Right forelimb (tissue), 1 donor: Measurements from ENCODE around the gene HTT.
A peak's percentile ranks its signal among the peaks of the same experiment; 100 is the strongest.

ENCODE experiments used
- DNase-seq: peaks from one replicate; pipeline ENCODE4 v3.0.0-alpha.2; 2018

Gene HTT

DNA sequence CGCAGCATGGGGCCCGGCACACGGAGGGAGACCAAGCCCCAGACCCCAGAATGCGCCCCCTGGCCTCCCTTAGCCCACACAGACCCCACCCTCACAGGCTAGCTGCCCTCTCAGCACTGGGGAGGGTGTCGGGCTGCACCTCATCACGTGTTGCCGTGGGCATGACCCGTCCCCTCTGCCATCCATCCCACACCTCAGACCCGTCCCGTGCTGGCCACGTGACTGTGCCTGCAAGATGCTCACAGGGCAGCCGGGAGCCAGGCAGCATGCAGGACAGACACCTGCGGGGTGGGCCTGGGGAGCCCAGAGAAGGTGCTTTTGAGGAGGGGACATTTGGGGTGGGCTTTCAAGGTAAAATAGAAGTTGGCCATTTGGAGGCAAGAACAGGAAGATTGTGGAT, 179.3 kb downstream of the HTT start:
- peak; percentile 16 for DNase-seq

DNA sequence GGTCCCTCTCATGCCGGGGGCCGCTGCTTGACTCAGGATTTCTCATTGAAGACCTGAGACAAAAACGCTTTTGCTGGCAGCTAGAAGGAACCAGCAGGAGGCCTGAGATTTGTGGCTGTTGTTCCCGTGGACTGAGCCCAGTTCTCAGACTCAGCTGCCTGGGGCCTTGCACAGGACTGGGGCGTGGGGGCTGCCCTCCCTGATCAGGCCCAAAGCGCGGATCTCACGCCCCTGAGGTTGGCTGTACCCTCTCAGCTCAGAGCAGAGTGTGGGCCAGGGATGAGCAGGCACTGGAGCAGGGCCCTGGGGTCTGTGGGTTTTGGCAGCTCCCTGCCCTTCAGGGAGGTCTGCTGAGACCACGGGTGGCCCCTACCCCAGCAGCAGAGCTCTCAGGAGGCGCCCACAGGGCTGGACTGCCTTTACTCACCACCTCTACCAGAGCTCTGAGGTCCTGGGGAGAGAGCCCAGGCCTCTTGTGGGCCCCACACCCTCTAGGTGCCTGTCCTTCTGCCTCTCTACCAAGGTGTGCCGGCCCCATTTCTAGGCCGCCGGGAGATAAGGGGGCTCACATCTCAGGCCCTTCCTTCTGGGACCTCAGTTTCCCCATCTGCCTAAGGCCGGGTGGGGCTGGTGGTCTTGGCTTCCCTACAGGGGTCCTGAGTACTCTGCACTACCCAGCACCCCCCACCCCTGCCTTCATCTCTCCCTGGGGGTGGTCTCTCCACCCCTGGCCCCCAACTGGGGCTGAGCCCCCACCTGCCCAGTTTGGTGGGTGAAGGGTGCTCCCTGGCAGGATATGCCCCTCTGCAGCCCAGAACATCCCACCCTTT, 180.0 kb downstream of the HTT start:
- peak; percentile 37 for DNase-seq

DNA sequence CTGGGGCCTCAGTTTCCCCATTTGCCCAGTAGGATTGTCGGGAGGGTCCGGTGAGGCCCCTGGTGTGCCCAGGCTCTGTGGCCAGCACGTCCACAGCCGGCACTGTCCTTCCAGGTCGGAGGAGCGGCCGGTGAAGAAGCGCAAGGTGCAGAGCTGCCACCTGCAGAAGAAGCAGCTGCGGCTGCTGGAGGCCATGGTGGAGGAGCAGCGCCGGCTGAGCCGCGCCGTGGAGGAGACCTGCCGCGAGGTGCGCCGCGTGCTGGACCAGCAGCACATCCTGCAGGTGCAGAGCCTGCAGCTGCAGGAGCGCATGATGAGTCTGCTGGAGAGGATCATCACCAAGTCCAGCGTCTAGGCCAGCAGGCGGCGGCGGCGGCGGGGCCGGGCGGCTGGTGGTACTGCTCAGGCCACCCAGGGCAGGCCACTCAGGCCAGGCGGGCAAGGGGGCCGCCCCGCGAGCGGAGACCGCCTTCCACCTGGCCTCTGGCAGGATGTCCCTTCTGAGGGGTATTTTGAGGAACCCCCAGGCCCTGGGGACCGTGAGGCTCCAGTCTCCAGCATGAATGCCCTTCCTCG, 181.2 kb downstream of the HTT start:
- DNase-seq: peak; percentile 36

- DNase-seq: no peak
Measured at GRCh38 chr4:3256230-3257102, 182.0 kb downstream of the HTT start.

- peak; percentile 42 for DNase-seq
Measured at GRCh38 chr4:3257103-3257555, 182.6 kb downstream of the HTT start.

DNA sequence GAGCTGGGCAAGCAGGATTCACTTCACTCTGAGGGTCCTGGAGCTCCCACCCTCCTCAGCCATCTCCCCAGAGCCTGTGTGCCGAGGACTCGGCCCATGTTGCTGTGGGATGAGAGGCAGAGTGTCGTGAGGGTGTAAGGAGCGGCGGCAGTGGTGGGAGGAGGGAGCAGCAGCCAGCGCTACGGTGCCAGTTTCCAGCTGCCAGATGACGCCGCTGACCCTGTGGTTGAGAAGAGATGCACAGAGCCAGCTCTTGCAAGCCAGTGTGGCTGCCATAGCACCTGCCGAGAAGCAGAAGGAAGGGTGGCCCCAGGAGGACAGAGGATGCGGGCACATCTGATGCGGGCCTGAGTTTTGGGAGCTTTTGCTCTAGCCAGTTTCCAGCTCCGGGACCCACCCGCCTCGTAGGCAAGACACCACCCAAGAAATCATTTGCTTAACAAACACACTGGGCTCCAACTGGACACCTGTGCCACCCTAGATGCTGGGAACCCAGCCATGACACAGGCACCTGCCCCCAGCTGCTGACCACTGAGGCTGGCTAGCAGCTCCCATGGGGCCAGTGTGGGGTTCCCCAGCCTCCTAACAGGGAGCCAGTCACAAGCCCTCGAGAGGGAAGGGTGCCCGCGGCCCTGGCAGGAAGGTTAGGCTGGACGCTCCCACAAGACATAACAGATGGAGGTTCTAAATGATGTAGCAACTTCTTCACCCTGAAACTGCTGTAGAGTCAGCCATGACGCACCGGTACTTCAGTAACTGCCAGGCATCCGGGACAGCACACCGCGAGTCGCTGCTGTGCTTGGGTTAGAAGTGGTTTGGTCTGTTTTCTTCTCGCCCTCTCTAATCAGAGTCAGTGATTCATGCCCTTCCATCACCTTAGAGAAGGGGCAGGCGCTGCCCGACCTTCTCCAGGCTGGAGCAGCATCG, 183.3 kb downstream of the HTT start:
- DNase-seq: peak; percentile 24

- DNase-seq: peak; percentile 18
Measured at GRCh38 chr4:3261411-3262207, 187.1 kb downstream of the HTT start.

DNA sequence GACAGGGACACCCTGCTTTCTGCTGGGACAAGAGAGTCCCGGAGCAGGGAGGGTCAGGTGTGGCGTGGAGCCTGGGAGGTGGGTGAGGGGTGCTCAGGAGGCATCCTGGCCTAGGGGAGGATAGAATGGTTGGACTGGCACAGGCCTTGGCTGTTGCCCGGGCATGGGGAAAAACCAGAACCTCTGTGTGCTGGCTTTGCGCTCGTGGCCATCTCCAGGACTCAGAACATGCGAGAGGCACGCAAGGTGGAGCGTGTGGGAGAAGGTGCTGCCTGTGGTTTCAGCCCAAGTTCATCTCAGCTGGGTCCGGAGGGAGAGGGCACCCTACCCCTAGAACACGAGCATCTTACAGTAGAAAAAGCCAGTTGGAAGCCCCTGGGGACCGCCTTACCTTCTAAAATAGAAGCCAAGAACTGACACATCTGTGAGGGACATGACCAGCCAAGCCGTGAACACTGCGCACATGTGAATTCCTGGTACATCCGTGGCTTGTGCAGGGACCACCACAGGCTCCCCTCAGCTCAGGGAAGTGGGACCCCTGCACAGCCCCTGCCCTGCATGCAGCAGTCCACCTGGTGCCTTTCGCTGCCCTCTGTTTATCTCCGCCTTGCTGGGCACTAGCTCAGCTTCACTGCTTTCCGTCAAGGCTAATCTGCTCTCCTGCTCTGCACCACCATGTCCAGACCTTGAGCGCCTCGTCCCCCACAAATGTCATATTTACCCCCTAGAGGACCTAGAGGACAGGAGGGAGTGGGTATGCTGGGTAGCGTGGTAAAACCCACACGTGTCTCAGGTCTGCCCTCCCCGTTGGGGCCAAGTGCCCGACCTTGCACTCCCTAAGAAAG, 187.9 kb downstream of the HTT start:
- peak; percentile 29 for DNase-seq

DNA sequence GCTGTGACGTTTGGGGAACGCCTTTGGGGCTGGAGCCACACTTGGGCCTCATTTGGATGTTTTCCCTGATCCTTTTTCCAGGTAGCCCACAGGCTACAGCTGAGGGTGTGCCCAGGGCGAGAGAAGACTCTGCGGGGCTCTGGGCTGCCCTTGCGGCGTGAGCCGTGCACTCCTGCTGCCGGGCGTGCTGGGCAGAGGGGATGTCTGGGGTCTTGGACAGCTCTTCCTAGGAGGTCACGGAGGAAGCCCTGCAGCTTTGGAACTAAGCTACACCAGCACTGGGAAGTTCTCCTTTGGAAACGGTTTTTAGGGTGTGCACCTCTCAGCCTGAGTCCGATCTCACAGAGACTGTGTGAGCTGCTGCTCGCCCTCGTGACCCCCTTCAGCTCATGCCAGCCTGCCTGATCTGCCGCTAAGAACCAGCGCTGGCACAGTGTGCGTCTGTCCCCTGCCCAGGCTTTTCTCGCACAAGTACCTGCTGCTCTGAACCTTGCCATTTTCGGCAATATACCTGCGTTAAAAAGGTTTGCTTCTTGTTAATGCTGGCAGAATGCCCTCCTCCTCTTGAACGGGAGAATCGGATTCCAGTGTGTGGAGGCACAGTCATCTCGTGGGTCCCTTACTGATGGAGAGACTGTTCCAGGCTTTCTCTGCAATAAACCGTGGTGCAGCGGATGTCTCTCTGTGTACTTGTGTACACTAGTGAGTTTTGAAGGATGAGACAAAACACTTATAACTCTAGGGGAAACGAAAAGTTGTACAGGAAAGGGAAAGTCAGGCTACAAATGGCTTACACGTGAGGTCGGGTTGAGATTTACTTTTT, 188.8 kb downstream of the HTT start:
- DNase-seq: peak; percentile 23

- DNase-seq: peak; percentile 3
Measured at GRCh38 chr4:3263876-3264193, 189.4 kb downstream of the HTT start.

DNA sequence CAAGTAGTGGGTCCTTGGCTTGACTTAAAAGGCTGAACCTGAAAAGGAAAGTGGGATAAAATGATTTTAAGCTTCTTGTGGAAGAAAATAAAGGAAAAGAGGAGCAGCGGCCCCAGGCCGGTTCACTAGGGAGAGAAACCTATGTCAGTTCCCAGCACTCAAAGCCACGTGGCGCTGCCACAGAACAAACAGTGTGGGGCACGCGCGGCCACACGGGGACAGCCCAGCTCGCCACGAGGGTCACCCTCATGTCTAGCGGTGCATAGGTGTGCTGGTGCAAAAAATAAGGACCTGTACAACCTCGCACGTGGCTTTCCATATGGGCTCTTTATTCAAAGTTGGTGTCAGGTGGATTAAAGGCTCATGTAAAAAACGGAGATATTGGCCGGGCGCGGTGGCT, 191.6 kb downstream of the HTT start:
- DNase-seq: peak; percentile 18

GRCh38 chr4:3267576-3268394, 193.3 kb downstream of the HTT start:
- DNase-seq: peak; percentile 26

DNA sequence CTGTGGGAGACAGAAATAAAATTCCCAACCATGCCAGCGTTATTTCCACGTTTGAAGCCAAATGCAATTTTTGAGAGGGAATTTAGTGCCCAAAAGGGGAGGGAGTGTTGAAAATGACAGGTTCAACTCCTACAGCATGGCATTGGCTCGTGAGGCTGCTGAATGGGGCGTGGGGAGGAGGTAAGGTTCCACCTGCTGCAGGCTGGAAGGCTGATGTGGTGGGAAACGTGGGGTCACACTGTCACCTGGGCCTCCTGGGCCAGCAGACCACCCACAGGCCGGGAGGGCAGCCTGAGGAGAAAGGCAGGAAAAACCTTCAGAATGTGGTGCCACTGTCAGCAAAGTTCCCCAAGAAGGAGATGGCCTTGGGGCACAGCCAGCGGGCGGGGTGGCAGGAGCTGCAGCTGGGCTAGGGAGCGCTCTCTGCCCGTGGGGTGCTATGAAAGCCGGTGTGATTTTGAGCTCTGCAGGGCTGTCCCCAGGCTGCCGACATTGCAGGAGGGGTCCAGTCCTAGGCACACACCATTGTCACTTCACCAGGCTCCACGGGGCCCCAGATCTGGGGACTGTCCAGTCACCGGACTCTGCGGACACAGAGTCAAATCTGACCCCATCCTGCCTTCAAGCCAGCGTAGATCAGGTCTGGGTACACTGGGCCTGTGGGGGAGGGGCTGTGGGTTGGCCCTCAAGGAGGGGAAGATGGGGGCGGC, 194.1 kb downstream of the HTT start:
- peak; percentile 36 for DNase-seq

DNA sequence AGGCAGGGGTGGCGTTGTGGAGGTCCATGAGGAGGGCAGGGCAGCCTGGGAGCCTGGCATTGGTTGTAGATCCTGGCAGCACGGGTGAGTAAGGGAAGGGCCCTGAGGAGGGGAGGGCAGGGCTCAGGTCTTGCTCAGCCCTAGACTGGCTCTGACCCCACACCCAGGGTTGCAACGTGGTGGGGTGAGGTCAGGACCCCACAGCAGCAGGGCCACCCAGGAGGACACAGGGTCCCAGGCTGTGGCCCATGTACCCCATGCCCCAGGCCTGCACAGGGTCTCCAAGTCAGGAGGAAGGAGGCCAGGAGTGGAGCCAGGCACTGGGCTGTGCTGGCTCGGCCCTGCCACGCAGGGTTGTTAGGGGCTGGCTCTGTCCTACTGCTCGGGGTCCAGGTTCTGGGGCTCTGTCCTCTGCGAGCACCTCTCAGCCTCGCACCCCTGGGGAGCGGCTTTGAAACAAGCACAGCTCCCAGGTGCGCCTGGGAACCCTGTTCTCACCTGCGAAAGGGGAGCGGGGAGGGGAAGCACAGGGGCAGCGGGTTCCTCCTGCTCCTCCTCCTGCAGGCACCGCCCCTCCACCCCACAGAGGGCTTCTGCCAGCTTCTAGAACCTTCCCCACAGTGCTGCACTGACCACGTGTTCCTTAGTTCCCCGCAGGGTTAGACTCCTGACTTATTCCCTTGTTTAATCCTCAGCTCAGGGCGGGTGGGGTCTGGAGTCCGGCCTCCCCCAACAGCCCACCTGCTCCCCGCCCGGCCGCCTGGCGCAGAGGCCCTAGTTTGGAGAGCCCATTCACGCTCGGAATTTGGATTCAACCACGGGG, 194.8 kb downstream of the HTT start:
- DNase-seq: peak; percentile 40

DNA sequence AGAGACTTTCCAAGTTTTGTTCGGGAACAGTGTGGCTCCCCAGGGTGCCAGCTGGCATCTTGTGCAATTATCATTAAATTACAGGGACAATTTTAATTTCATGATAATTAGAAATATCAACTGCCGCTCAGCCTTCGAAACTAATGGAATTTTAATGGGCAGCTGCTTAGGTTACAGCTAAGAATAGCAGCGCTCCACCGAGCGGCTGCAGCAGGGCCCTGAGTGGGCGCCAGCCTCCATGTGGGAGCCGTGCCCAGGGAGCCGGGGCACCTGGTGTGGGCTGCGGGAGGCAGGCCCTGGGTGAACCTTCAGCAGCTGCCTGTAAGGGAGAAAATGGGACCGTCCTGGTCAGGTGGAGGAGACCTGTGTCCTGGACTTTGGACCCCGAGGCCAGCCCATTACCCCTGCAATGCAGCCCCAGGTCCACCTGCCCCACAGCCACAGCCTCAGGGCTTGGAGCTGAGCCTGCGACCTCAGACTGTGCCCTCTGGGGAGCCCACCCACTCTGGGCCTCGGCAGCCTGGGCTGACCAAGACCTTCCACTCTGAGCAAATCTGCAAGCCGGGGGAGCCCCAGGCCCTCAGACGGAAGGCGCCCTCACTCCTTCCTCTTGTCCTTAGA, 195.6 kb downstream of the HTT start:
- peak; percentile 60 for DNase-seq

DNA sequence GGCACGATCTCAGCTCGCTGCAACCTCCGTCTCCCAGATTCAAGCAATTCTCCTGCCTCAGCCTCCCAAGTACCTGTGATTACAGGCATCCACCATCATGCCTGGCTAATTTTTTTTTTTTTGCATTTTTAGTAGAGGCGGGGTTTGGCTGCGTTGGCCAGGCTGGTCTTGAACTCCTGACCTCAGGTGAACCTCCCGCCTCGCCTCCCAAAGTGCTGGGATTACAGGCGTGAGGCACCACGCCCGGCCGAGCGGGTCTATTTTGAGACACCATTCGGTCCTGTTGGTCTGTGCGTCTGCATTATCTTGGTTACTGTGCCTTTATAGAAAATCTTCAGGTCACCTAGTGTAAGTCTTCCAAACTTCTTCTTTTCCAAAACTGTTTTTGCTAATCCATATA, 196.7 kb downstream of the HTT start:
- DNase-seq: no peak

- peak; percentile 28 for DNase-seq
Measured at GRCh38 chr4:3276986-3277385, 202.5 kb downstream of the HTT start.
